Karpas-422 (cell line): ENCODE measurements around the gene SPTBN1. TPM values are rescaled to one million over a fixed set of nuclear protein-coding genes. Genes with fewer than 3 reads are reported as not detected.

ENCODE experiments used
- DNase-seq: peaks from one replicate; pipeline ENCODE4 v3.0.0-alpha.2; 2015
- H2AFZ ChIP-seq: fragments of 200-600 bp; sonication (generic); 2 replicates; pipeline ENCODE4 v1.6.1; 2014; ENCODE audit warnings: antibody characterized with exemption, low read length, mixed read lengths
- H3K27ac ChIP-seq: fragments of 200-600 bp; sonication (generic); 2 replicates; pipeline ENCODE4 v1.5.1; 2014; ENCODE audit warnings: mild to moderate bottlenecking, low read length, moderate library complexity
- H3K27me3 ChIP-seq: fragments of 200-600 bp; sonication (generic); 2 replicates; pipeline ENCODE4 v1.6.1; 2014; ENCODE audit warnings: low read length, mixed read lengths
- H3K36me3 ChIP-seq: fragments of 200-600 bp; sonication (generic); 2 replicates; pipeline ENCODE4 v1.6.1; 2014; ENCODE audit warnings: low read length, mixed read lengths; ENCODE audit not compliant: insufficient read depth
- H3K4me1 ChIP-seq: fragments of 200-600 bp; sonication (generic); 2 replicates; pipeline ENCODE4 v1.6.1; 2014; ENCODE audit warnings: mild to moderate bottlenecking, low read length, mixed read lengths
- H3K4me2 ChIP-seq: fragments of 200-600 bp; sonication (generic); 2 replicates; pipeline ENCODE4 v1.6.1; 2014; ENCODE audit warnings: low read length, low read depth, mild to moderate bottlenecking; ENCODE audit not compliant: poor library complexity, severe bottlenecking
- H3K4me3 ChIP-seq: fragments of 200-600 bp; sonication (generic); 2 replicates; pipeline ENCODE4 v1.5.1; 2014; ENCODE audit warnings: mild to moderate bottlenecking, antibody characterized with exemption, low read length, mixed read lengths
- H3K79me2 ChIP-seq: fragments of 200-600 bp; sonication (generic); 2 replicates; pipeline ENCODE4 v1.6.1; 2014; ENCODE audit warnings: mild to moderate bottlenecking, low read length, mixed read lengths
- H3K9ac ChIP-seq: fragments of 200-600 bp; sonication (generic); 2 replicates; pipeline ENCODE4 v1.6.0; 2014; ENCODE audit warnings: low read length
- H3K9me2 ChIP-seq: fragments of 200-600 bp; sonication (generic), shearing (Covaris generic); replicated peaks from 2 replicates; pipeline ENCODE4 v1.6.0; 2014; ENCODE audit warnings: mild to moderate bottlenecking, low read length, moderate library complexity; ENCODE audit not compliant: insufficient read depth
- H3K9me3 ChIP-seq: fragments of 300-700, 200-600 bp; sonication (generic); 2 replicates; pipeline ENCODE4 v1.6.1; 2014; ENCODE audit warnings: low read length, mixed read lengths
- H4K20me1 ChIP-seq: fragments of 200-600 bp; sonication (generic); 2 replicates; pipeline ENCODE4 v1.6.1; 2014; ENCODE audit warnings: mild to moderate bottlenecking, antibody characterized with exemption, low read length, low read depth; ENCODE audit not compliant: insufficient read depth
- total RNA-seq: library from RNA; depleted of rRNA; stranded (reverse); fragments of >200 nt; shearing (Covaris generic); gene quantifications from 2 replicates; pipeline ENCODE4 v1.2.3, GENCODE V29; 2014; ENCODE audit warnings: low replicate concordance

SPTBN1 gene
- total RNA-seq, 1 experiment from 2014 or later, result 6.2 TPM

GRCh38 chr2:54456612-54457322 is 640 bp downstream of the SPTBN1 start:
- Histone ChIP-seq H2AFZ (peak overlapping the region; percentile 100), H3K4me3 (peak overlapping the region; percentile 83), H3K79me2 (no peaks in the 10 kb centered on the region), H3K27ac (no peak overlapping the region), H3K4me2 (peak overlapping the region; percentile 100), H3K9me2 (no peaks in the 10 kb centered on the region), H4K20me1 (no peaks in the 10 kb centered on the region), H3K27me3 (peaks cover 3% of the 10 kb centered on the region; the same call in 1 of the 2 replicates), H3K9me3 (no peaks in the 10 kb centered on the region), H3K9ac (peak overlapping the region; percentile 66), H3K36me3 (no peaks in the 10 kb centered on the region), H3K4me1 (peaks cover 23% of the 10 kb centered on the region)
- DNase-seq, result peak; percentile 49

DNA sequence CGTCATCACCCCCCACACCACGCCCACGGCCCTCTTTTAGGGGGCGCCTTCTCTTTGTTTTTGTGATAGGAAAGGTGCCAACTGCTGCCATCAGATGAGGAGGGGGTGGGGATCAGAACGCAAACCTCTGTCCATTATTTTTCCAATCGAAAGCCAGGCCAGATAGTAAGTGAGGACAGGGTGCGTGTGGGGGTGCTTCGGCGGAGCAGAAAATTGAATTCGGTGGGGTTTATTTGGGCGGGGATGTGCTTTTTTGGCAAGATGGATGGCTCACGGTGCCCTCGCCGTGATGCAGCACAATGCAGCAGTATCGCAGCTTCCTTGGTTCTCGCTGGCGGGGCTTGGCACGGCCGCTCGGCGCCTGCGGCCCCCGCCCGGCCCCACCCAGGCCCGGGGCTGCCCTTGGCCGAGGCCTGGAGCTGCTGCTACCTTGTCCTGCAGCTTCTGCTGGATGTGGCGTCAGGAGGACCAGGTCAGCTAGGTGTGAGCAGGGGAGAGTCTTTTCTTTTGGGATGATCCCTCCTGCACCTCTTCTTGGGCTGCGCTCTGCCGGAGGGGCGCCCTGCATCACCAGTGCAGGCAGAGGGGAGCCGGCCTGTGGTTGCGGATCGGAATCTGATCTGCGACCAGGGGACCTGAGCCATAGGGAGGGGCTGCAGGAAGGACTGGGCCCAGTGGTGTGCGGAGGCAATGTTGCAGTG is 1.3 kb downstream of the SPTBN1 start:
- Histone ChIP-seq H3K36me3 (no peaks in the 10 kb centered on the region), H3K9me2 (no peaks in the 10 kb centered on the region), H3K27ac (no peak overlapping the region), H4K20me1 (no peaks in the 10 kb centered on the region), H3K79me2 (no peaks in the 10 kb centered on the region), H3K9me3 (no peaks in the 10 kb centered on the region), H3K4me2 (peak overlapping the region; percentile 100), H3K4me3 (peak overlapping the region; percentile 83), H3K4me1 (peaks cover 23% of the 10 kb centered on the region), H3K9ac (peak overlapping the region; percentile 66), H2AFZ (peak overlapping the region; percentile 100), H3K27me3 (peaks cover 3% of the 10 kb centered on the region; the same call in 1 of the 2 replicates)
- DNase-seq, result peak; percentile 54

DNA sequence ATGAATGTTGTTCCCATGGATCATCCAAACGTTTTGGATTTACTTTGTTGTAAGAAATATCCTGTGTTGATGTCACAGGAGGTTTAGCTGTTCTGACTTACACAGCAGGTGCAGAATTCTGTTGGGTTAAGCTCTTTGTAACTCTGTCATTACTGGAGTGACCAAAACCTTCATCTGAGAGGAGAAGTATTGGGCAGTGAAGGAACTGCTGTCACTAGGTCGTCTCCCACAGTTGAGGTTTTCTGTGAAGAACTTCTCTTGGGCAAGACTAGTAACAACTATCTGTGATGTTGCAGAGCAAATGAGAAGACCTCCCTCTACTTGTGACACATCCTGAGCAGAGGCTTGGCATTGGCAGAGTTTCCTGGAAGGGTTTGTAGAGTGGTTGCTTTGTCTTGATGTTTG is 2.9 kb downstream of the SPTBN1 start:
- no peaks in the 10 kb centered on the region for H3K79me2 ChIP-seq
- no peaks in the 10 kb centered on the region for H3K36me3 ChIP-seq
- H3K4me2 ChIP-seq, result no peak overlapping the region
- no peaks in the 10 kb centered on the region for H4K20me1 ChIP-seq
- no peak overlapping the region for H3K4me3 ChIP-seq
- no peak overlapping the region for H3K9ac ChIP-seq
- no peak for DNase-seq
- peaks cover 23% of the 10 kb centered on the region for H3K4me1 ChIP-seq
- H2AFZ ChIP-seq, result no peak overlapping the region
- H3K27me3 ChIP-seq, result peaks cover 3% of the 10 kb centered on the region; the same call in 1 of the 2 replicates
- H3K27ac ChIP-seq, result no peak overlapping the region
- H3K9me2 ChIP-seq, result no peaks in the 10 kb centered on the region
- H3K9me3 ChIP-seq, result no peaks in the 10 kb centered on the region

GRCh38 chr2:54461261-54461660 is 5.1 kb downstream of the SPTBN1 start:
- Histone ChIP-seq H3K9ac (no peak overlapping the region), H3K4me3 (no peak overlapping the region), H3K9me3 (no peaks in the 10 kb centered on the region), H3K9me2 (no peaks in the 10 kb centered on the region), H3K4me2 (no peak overlapping the region), H3K27ac (no peak overlapping the region), H2AFZ (no peak overlapping the region), H3K27me3 (no peaks in the 10 kb centered on the region), H3K4me1 (peaks cover 13% of the 10 kb centered on the region), H3K36me3 (no peaks in the 10 kb centered on the region), H3K79me2 (no peaks in the 10 kb centered on the region), H4K20me1 (no peaks in the 10 kb centered on the region)
- DNase-seq, result no peak

DNA sequence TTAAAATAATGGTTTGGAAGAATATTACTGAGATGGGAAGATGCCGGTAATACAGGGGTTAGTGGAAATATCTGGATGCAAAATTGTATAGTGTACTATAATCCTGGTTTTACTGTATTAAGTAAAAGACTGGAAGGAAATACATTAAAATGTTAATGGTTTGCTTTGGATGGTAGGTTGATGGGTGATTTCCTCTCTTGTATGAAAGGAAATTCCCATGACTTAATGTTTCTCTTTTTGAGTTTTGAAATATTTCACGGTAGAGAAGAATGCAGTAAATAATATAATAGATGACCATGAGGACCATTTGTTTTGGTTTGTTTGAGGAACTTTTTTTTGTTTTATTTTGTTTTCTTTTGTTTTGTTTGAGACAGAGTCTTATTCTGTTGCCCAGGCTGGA is 8.2 kb downstream of the SPTBN1 start:
- Histone ChIP-seq H3K4me2 (no peak overlapping the region), H3K79me2 (no peaks in the 10 kb centered on the region), H3K9ac (no peak overlapping the region), H3K4me1 (no peaks in the 10 kb centered on the region), H3K27ac (no peak overlapping the region), H3K27me3 (no peaks in the 10 kb centered on the region), H3K4me3 (no peak overlapping the region), H3K9me3 (no peaks in the 10 kb centered on the region), H2AFZ (no peak overlapping the region), H3K9me2 (no peaks in the 10 kb centered on the region), H4K20me1 (no peaks in the 10 kb centered on the region), H3K36me3 (no peaks in the 10 kb centered on the region)
- no peak for DNase-seq

- no peak overlapping the region for H3K9ac ChIP-seq
- H3K27ac ChIP-seq, result no peak overlapping the region
- no peaks in the 10 kb centered on the region for H3K27me3 ChIP-seq
- H3K4me3 ChIP-seq, result no peak overlapping the region
- H3K79me2 ChIP-seq, result no peaks in the 10 kb centered on the region
- no peak for DNase-seq
- no peaks in the 10 kb centered on the region for H4K20me1 ChIP-seq
- no peaks in the 10 kb centered on the region for H3K4me1 ChIP-seq
- H3K36me3 ChIP-seq, result no peaks in the 10 kb centered on the region
- H3K9me3 ChIP-seq, result no peaks in the 10 kb centered on the region
- H2AFZ ChIP-seq, result no peak overlapping the region
- H3K4me2 ChIP-seq, result no peak overlapping the region
- H3K9me2 ChIP-seq, result no peaks in the 10 kb centered on the region
Measured at GRCh38 chr2:54465143-54465542, 9.0 kb downstream of the SPTBN1 start.

DNA sequence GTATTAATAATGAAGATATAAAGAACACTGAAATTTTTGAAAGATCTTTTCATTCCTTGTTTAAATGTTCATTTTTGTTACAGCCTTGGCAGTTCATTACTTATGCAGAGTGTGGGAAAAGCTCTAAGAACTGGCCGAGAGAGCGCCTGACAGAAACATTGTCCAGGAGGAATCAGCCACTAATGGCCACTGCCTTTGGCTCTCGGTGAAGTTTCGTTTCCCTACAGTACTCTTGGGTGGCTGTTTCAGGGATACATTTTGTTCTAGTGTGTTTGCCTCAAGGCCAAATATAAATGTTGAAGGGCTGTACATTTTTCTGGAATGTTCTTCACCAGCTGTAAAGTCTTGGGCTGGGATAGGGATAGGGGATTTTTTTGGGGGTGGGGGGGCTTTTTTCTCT is 10.7 kb downstream of the SPTBN1 start:
- H3K9me2 ChIP-seq, result no peaks in the 10 kb centered on the region
- H4K20me1 ChIP-seq, result no peaks in the 10 kb centered on the region
- no peaks in the 10 kb centered on the region for H3K36me3 ChIP-seq
- no peaks in the 10 kb centered on the region for H3K9me3 ChIP-seq
- no peak overlapping the region for H3K4me2 ChIP-seq
- H3K79me2 ChIP-seq, result no peaks in the 10 kb centered on the region
- peaks cover 8% of the 10 kb centered on the region for H3K4me1 ChIP-seq
- DNase-seq, result no peak
- no peak overlapping the region for H3K4me3 ChIP-seq
- no peak overlapping the region for H3K27ac ChIP-seq
- no peak overlapping the region for H2AFZ ChIP-seq
- no peaks in the 10 kb centered on the region for H3K27me3 ChIP-seq
- H3K9ac ChIP-seq, result no peak overlapping the region

DNA sequence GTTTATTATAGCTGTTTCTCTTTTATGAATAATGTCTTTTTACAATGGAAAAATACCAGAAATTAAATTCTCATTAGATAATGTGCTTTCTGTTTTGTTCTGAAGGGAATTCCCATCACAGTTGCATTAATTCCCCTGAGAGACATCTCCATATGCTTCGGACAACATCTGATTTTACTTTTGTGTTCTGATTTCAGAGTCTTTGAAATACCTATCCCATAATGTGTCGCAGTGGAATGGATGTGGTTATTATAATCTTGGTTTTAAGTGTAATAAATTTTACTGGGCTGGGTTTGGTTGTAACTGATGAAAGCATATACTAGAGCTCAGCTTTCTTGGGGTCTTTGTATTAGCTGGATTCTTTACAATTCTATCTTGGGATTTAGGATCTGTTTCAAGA is 12.5 kb downstream of the SPTBN1 start:
- no peaks in the 10 kb centered on the region for H3K9me2 ChIP-seq
- H3K9ac ChIP-seq, result no peak overlapping the region
- H2AFZ ChIP-seq, result no peak overlapping the region

More for the DNA sequence above, 12.5 kb downstream of the SPTBN1 start:
- no peaks in the 10 kb centered on the region for H3K9me3 ChIP-seq
- no peaks in the 10 kb centered on the region for H3K27me3 ChIP-seq
- no peak overlapping the region for H3K27ac ChIP-seq
- H4K20me1 ChIP-seq, result no peaks in the 10 kb centered on the region
- no peaks in the 10 kb centered on the region for H3K79me2 ChIP-seq
- no peak for DNase-seq
- no peak overlapping the region for H3K4me2 ChIP-seq
- H3K4me3 ChIP-seq, result no peak overlapping the region
- peaks cover 8% of the 10 kb centered on the region for H3K4me1 ChIP-seq
- no peaks in the 10 kb centered on the region for H3K36me3 ChIP-seq
